Thoracic aorta (tissue), 2 donors: ENCODE data around the gene SHH. TPM values are rescaled to one million over a fixed set of nuclear protein-coding genes. Genes with fewer than 3 reads are reported as not detected.

ENCODE experiments used
- ATAC-seq: fragments of 150-250 bp; one replicate; pipeline ENCODE4 v1.8.0; 2017; ENCODE audit warnings: low read depth; ENCODE audit not compliant: insufficient number of reproducible peaks, low FRiP score
- DNase-seq: peaks from one replicate; pipeline ENCODE4 v3.0.0-alpha.2; 2020; ENCODE audit warnings: low spot score
- H3K27ac ChIP-seq, 2 donors: fragments of 200-600 bp; sonication (generic); 1 replicate in 1 of 2; 2 replicates in 1 of 2; pipeline ENCODE4 v1.5.1; 2016; ENCODE audit warnings: mild to moderate bottlenecking in 2 of 2, moderate library complexity in 2 of 2
- H3K27me3 ChIP-seq: fragments of 200-600 bp; sonication (generic); replicated peaks from 2 replicates; pipeline ENCODE4 v1.6.0; 2016; ENCODE audit warnings: mild to moderate bottlenecking; ENCODE audit not compliant: insufficient read depth
- H3K36me3 ChIP-seq: fragments of 200-600 bp; sonication (generic); one replicate; pipeline ENCODE4 v1.5.1; 2016
- H3K4me1 ChIP-seq, 2 donors: fragments of 200-600 bp; sonication (generic); 1 replicate in 1 of 2; 2 replicates in 1 of 2; pipeline versions ENCODE4 v1.5.1 to v1.6.0; 2016; ENCODE audit warnings: low read depth in 2 of 2, mild to moderate bottlenecking in 1 of 2; ENCODE audit not compliant: control insufficient read depth in 1 of 2
- H3K4me3 ChIP-seq: fragments of 200-600 bp; sonication (generic); 2 replicates; pipeline ENCODE4 v1.5.1; 2016; ENCODE audit warnings: mild to moderate bottlenecking
- H3K9me3 ChIP-seq: fragments of 200-600 bp; sonication (generic); 2 replicates; pipeline ENCODE4 v1.5.1; 2016
- CTCF ChIP-seq: fragments of 200-600 bp; sonication (generic); IDR thresholded peaks from one replicate; pipeline ENCODE4 v1.5.1; 2019; ENCODE audit warnings: antibody characterized with exemption
- total RNA-seq, 2 donors: library from RNA; depleted of rRNA; stranded (reverse); fragments of >200 nt; gene quantifications; one replicate each; pipeline versions ENCODE4 v1.1.0 to v1.2.3, GENCODE V29; 2016

The SHH gene
- total RNA-seq, 2 donors from 2014 or later = 0.28 TPM; not detected in 1

- Histone ChIP-seq H3K4me1 (no peaks in the 10 kb centered on the region), H3K27ac (no peak overlapping the region), H3K9me3 (no peaks in the 10 kb centered on the region), H3K36me3 (no peaks in the 10 kb centered on the region), H3K27me3 (no peaks in the 10 kb centered on the region), H3K4me3 (no peak overlapping the region)
- no peak for DNase-seq
- no peak for ATAC-seq
- TF ChIP-seq CTCF = no peak
These were observed 18.5 kb downstream of the SHH start for GRCh38 chr7:155793720-155794119.

GRCh38 chr7:155792999-155793560 is 19.2 kb downstream of the SHH start:
- ATAC-seq = no peak
- no peak overlapping the region for H3K4me3 ChIP-seq
- H3K4me1 ChIP-seq = no peaks in the 10 kb centered on the region
- no peaks in the 10 kb centered on the region for H3K27me3 ChIP-seq
- no peaks in the 10 kb centered on the region for H3K9me3 ChIP-seq
- no peak for DNase-seq
- no peaks in the 10 kb centered on the region for H3K36me3 ChIP-seq
- no peak for TF ChIP-seq CTCF
- H3K27ac ChIP-seq = no peak overlapping the region

GRCh38 chr7:155792315-155792960 is 19.8 kb downstream of the SHH start:
- Histone ChIP-seq H3K4me3 (no peak overlapping the region), H3K4me1 (peaks cover 0 to under 1% of the 10 kb centered on the region in 2 donors), H3K27me3 (no peaks in the 10 kb centered on the region), H3K27ac (no peak overlapping the region), H3K36me3 (no peaks in the 10 kb centered on the region), H3K9me3 (no peaks in the 10 kb centered on the region)
- ATAC-seq (no peak), DNase-seq (no peak)
- TF ChIP-seq CTCF = no peak

DNA sequence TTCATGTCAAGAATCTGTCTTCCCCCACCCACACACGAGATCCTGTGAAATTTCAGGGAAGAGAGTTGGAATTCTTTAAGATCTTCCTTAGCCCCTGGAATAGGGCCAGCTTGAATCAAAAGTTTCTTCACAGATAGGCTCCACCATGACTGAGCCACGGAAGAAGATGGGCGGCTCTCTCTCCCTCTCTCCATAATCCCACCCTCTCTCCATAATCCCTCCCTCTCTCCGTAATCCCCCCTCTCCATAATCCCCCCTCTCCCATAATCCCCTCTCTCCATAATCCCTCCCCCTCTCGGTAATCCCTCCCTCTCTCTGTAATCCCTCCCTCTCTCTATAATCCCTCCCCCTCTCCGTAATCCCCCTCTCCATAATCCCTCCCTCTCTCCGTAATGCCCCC is 20.4 kb downstream of the SHH start:
- Histone ChIP-seq H3K27ac (no peak overlapping the region), H3K9me3 (no peaks in the 10 kb centered on the region), H3K36me3 (no peaks in the 10 kb centered on the region), H3K4me1 (peaks cover 4 to 7% of the 10 kb centered on the region in 2 donors), H3K27me3 (no peaks in the 10 kb centered on the region), H3K4me3 (no peak overlapping the region)
- ATAC-seq = no peak
- TF ChIP-seq CTCF = no peak
- no peak for DNase-seq

- no peak for ATAC-seq
- H3K4me3 ChIP-seq = no peak overlapping the region
- no peak overlapping the region for H3K27ac ChIP-seq
- no peaks in the 10 kb centered on the region for H3K9me3 ChIP-seq
- H3K36me3 ChIP-seq = no peaks in the 10 kb centered on the region
- H3K27me3 ChIP-seq = no peaks in the 10 kb centered on the region
- no peak for DNase-seq
- H3K4me1 ChIP-seq = peaks cover 7 to 8% of the 10 kb centered on the region in 2 donors
- no peak for TF ChIP-seq CTCF
These were observed 21.0 kb downstream of the SHH start for GRCh38 chr7:155791214-155791737.
